ENCODE data around the gene KRT17.

- no peak for TF ChIP-seq EZH2 (IDR thresholded peaks at IDR 0.05; ENCODE audit: borderline replicate concordance, insufficient read depth, low read depth, low read length, poor library complexity, severe bottlenecking)
- TF ChIP-seq, protein P1, sequence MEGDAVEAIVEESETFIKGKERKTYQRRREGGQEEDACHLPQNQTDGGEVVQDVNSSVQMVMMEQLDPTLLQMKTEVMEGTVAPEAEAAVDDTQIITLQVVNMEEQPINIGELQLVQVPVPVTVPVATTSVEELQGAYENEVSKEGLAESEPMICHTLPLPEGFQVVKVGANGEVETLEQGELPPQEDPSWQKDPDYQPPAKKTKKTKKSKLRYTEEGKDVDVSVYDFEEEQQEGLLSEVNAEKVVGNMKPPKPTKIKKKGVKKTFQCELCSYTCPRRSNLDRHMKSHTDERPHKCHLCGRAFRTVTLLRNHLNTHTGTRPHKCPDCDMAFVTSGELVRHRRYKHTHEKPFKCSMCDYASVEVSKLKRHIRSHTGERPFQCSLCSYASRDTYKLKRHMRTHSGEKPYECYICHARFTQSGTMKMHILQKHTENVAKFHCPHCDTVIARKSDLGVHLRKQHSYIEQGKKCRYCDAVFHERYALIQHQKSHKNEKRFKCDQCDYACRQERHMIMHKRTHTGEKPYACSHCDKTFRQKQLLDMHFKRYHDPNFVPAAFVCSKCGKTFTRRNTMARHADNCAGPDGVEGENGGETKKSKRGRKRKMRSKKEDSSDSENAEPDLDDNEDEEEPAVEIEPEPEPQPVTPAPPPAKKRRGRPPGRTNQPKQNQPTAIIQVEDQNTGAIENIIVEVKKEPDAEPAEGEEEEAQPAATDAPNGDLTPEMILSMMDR (IDR thresholded peaks at IDR 0.05) = no peak
Measured at GRCh38 chr17:41631025-41631897, 6.9 kb upstream of the KRT17 start.
